Epithelial cell of proximal tubule (primary cell): Measurements from ENCODE around the gene DGKI. TPM values are rescaled to one million over a fixed set of nuclear protein-coding genes. Genes with fewer than 3 reads are reported as not detected.

Experiments
- DNase-seq: peaks from one replicate; pipeline ENCODE4 v3.0.0-alpha.2; 2011; ENCODE audit warnings: low read depth
- H3K4me3 ChIP-seq: 2 replicates; pipeline ENCODE4 v1.5.1; 2011; ENCODE audit warnings: low read depth, mild to moderate bottlenecking, low read length
- CTCF ChIP-seq: conservative IDR thresholded peaks from 2 replicates; pipeline ENCODE4 v1.5.1; 2012; ENCODE audit warnings: low read depth, mild to moderate bottlenecking, low read length
- total RNA-seq: library from RNA; depleted of rRNA; stranded (reverse); fragments of >200 nt; gene quantifications from 2 replicates; pipeline ENCODE4 v1.2.3, GENCODE V29; 2015

Gene DGKI
- total RNA-seq, 1 donor from 2014 or later, result 0.69 TPM

- DNase-seq, result no peak
- no peak for TF ChIP-seq CTCF
- no peak overlapping the region for H3K4me3 ChIP-seq
These were observed 494.8 kb downstream of the DGKI start for GRCh38 chr7:137351941-137352340.

GRCh38 chr7:137345799-137346449 lies 500.9 kb downstream of the DGKI start:
- no peak for DNase-seq
- no peak overlapping the region for H3K4me3 ChIP-seq
- no peak for TF ChIP-seq CTCF

GRCh38 chr7:137343281-137343841 lies 503.4 kb downstream of the DGKI start, which contains the start of gene PTN:
TSS of gene PTN (minus strand) at chr7:137343733. CDS start at chr7:137254973, 88,760 bp downstream.
- no peak for TF ChIP-seq CTCF
- peak within 1 kb of the TSS; percentile 49 for H3K4me3 ChIP-seq
- DNase-seq, result no peak

- no peak for TF ChIP-seq CTCF
- DNase-seq, result no peak
- peak overlapping the region; percentile 49 for H3K4me3 ChIP-seq
These were observed 503.9 kb downstream of the DGKI start for GRCh38 chr7:137342828-137343261.

- no peak for TF ChIP-seq CTCF
- no peak for DNase-seq
- no peak overlapping the region for H3K4me3 ChIP-seq
These were observed 504.5 kb downstream of the DGKI start for GRCh38 chr7:137342265-137342664.

GRCh38 chr7:137337902-137338301 lies 508.9 kb downstream of the DGKI start:
- H3K4me3 ChIP-seq, result no peak overlapping the region
- peak; percentile 52 for TF ChIP-seq CTCF
- no peak for DNase-seq

GRCh38 chr7:137335814-137336213 lies 511.0 kb downstream of the DGKI start:
- no peak for TF ChIP-seq CTCF
- H3K4me3 ChIP-seq, result no peak overlapping the region
- DNase-seq, result peak; percentile 15
